22Rv1 (cell line): ENCODE data around the gene SERPINH1.
A peak's percentile ranks its signal among the peaks of the same experiment; 100 is the strongest.

Source experiments
- H3K27ac ChIP-seq: fragments of 450-650 bp; 2 replicates; pipeline ENCODE4 v1.5.1; 2017
- CTCF ChIP-seq: fragments of 450-650 bp; IDR thresholded peaks from 2 replicates; pipeline ENCODE4 v1.5.1; 2017; ENCODE audit warnings: mild to moderate bottlenecking
- ZFX ChIP-seq: fragments of 450-650 bp; IDR thresholded peaks from 2 replicates; pipeline ENCODE4 v1.6.1; 2017; ENCODE audit warnings: antibody characterized with exemption, borderline replicate concordance

Gene SERPINH1

GRCh38 chr11:75592715-75593114 lies 30.7 kb downstream of the SERPINH1 start:
- TF ChIP-seq ZFX, result no peak
- TF ChIP-seq CTCF, result no peak
- H3K27ac ChIP-seq, result no peak overlapping the region

DNA sequence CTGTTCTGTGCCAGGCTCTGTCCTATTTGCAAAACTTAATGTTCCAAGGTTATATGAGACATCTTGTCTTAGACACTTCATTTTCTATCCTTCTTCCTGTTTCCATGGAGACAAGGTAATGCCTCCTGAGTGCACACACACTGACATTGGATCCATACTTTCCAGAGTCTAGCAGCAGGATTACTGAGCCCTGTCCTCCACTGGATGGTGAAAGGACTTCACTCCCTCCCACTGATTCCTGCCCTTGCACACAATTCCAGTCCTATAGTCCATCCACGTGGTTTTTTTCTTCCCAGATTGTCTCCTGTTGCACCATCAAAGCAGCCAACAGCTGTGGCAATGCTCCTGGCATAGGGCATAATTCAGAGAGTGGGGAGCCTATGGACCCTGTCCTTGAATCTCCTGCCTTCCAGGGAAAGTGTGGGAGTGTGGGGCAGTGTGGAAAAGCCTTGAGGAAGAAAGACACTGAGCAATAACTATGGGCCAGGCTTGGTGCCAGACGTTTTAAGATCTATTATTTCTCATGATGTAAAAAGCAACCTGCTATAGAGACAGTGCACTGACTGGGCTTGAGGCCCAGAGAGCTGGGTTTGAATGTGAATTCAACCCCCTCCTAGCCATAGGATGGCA lies 31.3 kb downstream of the SERPINH1 start:
- no peak for TF ChIP-seq CTCF
- no peak for TF ChIP-seq ZFX
- H3K27ac ChIP-seq, result no peak overlapping the region

DNA sequence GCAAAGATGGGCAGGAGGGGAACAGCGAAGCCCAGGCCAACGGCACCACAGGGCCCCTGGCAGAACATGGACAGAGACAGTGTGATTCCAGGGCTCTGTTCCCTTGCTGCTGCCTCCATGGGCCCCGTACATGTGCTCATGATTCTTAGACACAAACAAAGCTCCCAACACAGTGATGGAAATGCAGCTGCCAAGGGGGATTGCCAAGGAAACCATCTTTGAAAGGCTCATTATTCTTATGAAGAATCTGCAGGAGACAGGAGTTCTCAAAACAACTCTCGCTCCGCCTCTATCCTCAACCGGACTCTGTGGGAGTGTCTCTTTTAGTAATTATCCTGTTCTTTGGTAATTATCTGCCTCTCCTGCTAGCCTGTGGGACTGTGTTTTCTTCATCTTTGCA lies 32.2 kb downstream of the SERPINH1 start:
- H3K27ac ChIP-seq, result no peak overlapping the region
- no peak for TF ChIP-seq CTCF
- TF ChIP-seq ZFX, result no peak

GRCh38 chr11:75595429-75595828 lies 33.4 kb downstream of the SERPINH1 start:
- no peak for TF ChIP-seq CTCF
- TF ChIP-seq ZFX, result no peak
- no peak overlapping the region for H3K27ac ChIP-seq

DNA sequence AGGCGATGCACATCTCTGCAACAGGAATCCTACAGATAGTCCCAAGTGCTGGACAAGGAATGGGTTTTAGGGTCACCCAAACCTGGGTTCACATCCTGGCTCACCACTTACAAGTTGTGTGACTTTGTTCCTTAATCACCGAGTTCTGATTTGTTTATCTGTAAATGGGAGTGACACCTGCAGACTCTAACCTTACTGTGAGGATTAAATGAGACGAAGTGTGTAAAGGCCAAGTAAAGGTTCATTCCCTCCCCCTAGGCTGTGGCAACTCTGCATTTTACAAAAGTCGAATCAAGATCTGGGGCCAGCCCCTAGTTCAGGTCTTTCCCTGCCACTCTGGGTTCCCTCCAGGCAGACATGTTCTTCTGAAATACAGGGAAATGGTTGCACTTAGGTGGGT lies 34.9 kb downstream of the SERPINH1 start:
- H3K27ac ChIP-seq, result no peak overlapping the region
- TF ChIP-seq ZFX (no peak), CTCF (no peak)

- TF ChIP-seq ZFX, result no peak
- TF ChIP-seq CTCF, result peak; percentile 80
These were observed 35.6 kb downstream of the SERPINH1 start for GRCh38 chr11:75597636-75598035.

GRCh38 chr11:75598264-75598663 lies 36.2 kb downstream of the SERPINH1 start:
- no peak overlapping the region for H3K27ac ChIP-seq
- TF ChIP-seq CTCF, result no peak

More at GRCh38 chr11:75597636-75598035, 35.6 kb downstream of the SERPINH1 start:
- no peak overlapping the region for H3K27ac ChIP-seq
